ENCODE results near the gene TEAD1.

TEAD1 gene

DNA sequence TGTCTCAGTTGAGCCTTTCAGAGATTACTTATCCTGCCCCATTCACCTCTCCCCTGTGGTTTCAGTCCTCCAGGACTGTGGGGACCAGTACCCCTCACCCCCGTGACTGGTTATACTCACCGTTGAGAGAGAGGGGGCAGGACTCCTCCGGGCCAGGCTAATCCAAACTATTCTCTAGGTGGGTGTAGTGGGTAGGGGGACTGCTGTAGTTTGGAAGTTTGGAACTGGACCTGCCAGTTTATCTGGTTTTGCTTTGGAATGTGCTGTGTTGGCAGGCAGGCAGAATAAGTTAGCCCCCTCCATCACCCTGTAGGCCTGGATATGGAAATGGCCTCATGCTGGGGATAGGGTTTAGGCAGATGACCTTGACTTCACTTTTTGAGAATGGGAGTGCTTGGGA lies 13.5 kb downstream of the TEAD1 start:
- DNase-seq: no peak

DNA sequence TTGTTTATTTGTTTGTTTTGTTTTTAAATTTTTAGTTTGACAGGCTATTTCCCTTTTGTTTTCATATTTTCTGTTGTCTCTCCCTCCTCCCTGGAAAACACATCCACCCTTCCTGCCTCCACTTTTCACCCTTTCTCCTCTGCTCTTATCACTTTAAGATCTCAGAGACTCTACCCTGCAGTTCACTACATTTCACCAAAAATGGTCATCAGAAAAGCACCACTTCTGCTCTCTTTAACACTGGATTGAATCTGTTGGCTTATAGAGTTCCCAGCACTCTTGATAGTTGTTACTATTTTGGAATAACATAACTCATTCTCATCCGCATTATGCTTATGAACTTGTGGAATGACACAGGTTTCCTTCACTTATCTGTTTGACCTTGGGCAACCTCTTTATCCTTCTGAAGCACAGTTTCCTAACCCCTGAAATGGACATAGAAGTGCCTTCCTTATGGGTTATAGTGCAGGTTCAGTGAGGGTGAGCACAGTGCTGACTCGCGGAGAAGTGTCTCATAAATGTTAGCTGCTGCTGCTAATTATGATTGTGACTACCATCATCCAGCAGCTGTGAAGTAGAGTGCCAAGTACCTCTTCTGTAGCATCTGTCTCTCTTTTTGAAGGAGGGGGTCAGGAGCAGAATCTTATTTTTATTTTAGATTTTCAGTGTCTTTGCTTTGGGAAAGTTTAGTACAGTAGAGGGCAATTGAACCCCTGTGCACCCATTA lies 15.0 kb downstream of the TEAD1 start:
- DNase-seq: no peak

DNA sequence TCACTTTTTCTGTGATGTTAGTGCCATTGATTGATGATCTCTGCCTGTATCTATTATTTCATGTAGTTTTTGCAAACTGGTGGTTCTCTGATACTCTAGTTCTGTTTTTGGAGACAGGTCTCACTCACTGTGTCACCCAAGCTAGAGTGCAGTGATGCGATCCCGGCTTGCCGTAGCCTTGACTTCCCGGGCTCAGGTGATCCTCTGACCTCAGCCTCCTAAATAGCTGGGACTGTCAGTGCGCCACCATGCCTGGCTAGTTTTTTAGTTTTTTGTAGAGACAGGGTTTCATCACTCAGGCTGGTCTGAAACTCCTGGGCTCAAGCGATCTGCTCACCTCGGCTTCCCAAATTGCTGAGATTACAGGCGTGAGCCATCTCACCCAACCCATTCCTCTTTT lies 16.4 kb downstream of the TEAD1 start:
- DNase-seq: no peak

DNA sequence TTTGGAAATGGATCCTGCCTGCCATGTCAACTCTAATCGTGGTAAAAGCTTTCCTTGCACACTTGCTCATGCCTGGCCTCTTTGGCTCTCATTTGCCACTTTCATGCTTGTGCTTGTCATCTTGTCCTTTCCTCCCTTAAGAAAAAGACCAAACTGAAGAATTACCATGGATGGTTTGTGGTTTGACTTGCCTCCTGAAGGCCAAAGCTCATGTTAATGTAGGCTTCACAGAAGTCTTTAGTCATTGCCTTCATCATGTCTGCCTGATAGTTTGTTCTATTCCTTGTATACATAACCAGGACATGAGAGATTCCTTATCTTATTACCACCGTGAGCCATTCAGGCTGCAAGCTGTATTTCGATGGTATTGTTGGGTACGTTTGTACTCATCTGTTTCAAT lies 17.3 kb downstream of the TEAD1 start:
- no peak for DNase-seq

DNA sequence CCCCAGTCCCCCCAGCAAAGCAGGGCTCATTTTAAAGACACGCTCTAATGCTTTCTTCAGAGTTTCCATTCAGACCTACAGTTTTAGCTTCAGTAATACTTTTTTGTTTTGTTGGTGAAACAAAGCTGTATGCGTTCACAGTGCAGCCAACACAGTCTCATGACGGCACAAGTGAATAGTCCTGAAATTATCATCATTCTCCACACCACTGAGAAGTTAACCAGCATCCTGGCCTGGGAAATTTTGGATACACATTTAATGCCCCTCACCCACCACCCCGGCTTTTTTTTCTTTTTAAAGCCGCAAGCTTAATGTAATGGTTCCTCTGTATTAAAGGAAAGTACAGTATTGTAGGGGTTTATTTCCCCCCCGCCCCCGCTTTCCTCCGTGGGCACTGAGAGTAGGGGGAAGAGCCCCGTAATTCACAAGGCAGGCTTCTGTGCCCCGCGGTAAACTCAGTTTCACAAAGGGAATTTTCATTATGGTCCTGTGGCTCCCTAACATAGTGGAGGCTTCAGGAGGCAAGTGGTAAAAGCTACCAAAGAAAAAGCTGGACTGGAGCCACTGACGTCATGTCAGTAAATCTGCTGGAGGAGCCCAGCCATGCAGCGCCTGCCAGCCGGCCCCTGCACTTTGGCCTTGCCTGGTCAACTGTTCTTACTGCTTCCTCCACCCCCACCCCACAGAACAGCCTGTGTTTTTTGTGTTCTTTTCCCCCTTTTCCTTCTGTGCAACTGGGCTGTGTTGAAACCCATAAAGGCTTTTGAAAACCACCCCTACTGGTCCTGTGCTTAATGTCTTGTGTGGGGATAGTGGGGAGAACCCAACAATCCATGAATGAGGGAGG lies 18.2 kb downstream of the TEAD1 start:
- no peak for DNase-seq

DNA sequence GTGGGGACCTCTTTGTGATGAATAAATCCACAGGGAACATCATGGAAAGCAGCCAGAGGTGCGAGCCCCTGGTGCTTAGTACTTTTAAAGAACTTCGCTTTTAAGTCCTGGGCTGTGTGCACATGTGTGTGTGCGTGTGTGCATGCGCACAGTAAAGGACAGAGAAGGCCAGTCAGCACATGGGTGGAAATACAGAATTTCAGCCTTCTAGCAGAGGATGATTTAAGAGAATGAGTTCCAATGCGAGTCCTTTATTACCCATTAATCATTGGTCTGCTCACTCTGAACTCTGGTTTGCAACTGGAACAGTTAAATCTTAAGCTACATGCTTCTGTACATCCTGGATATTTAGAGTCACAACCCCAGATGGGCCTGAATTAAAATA lies 18.9 kb downstream of the TEAD1 start:
- DNase-seq: no peak

DNA sequence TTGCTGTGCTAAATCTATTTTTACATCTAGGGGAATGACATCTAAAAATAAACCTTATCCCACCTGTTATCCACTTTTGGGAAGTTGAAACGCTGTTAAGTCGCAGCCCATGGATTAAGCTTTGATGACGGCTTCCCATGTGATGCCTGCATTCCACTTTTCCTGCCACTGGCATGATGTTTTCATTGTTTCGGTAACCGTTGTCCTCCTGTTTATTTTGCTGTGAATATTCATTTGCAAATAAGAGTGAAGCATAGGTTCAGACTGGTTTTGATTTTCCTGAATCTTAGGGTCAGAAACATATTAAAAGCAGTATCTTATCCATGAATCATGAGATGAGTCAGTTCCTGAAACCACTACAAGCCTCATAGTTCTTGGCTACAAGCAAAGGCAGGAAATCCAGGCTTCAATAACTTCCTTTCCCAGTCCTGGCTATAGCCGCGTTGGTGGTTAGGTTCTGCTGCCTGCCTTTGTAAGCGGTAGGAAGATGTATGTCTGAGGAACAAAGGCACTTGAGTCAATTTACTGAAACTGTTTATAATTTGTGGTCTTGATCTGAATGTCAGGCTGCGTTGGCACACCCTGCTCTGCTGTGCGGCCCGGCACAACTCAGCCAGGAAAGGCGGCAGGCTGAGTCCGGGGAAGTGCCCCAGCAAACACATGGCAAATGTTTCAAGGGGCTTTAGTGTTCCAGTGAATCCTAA lies 19.4 kb downstream of the TEAD1 start:
- DNase-seq: no peak

DNA sequence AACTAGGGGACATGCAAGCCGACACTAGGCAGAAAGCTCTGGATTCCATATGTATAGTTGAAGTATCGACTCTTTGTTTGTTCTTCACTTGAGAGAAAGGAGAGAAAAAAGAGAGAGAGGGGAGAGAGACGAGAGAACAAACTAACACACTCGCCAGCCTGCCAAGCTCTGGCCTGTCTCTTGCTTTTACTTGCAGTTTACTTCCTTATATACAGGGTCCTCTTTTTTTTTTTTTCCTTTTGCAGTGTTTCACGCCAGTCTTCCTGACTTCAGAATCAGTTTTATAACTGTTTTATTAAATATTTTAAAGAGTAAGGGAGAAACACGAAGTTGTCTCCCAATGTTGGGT lies 19.9 kb downstream of the TEAD1 start:
- DNase-seq: no peak

DNA sequence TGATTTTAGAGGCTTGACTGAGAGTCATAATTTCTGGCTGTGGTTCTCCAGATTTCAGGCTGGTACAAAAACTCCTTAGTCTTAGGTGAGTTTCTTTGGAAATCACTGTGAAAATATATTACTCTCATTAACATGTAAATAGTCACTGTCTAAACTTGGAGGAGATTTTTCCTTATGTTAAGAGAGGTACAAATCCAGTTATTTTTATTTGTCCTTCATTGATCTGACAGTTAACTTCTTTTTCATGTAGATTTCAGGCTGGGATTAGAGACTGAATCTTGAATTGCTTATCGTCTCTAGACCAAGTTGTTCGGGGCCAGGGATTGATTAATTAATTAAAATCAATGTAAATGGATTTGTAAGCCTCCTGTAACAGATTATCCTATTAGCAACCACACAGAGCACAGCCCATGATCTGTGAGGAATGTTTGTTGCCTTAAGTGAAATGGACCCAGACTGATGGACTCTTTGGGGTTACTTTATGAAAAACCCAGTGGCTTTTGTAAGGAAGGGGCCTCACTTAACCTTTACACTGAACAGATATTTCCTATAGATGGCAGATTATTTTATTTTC lies 21.1 kb downstream of the TEAD1 start:
- no peak for DNase-seq

DNA sequence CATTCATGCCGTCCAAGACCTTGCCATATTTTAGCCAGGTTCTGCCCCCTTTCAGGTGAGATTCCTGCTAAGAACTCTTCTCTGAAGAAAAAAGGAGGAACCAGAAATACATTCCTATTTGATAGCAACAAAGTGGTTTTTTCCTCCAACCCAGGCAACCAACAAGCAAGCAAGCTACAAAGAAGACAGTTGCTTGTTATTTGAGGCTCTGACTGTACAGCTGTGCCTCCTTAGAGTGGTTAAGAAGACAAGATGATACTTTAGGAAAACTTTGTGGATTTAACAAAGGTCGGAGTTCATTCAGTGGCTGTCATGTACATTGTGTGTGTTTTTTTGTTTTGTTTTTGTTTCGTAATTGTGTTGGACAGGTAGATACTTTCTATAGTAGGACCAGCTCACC lies 21.7 kb downstream of the TEAD1 start:
- no peak for DNase-seq

DNA sequence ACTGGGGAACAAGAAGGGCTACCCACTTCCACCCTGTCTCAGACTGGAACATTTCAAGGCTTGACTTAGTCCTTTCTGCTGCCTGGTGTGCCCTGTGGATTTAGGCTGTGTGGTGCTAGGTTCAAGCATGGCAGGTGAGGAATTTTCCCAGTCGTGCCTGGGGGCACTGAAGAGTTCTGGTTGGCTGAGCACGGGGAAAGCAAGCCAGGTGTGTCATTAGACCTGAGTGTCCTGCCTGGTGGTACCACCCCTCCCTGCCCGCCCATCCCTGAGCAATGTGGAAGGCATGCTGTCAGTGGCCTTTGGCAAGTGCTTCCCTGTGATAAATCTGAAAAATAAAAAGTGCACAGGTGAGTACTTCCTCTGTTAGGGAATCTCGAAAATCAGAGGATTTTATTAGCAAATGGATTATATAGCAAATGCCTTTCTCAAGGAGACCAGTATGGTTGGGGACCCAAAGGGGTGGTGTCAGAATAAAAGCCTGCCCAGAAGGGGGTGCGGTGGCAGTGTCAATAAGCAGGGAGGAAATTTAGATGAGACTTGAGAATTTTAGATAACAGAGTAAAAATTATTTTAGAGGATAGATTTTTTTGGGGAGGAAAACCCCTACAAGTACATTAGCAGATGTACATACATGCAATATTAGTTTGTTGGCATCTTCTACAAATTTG lies 22.8 kb downstream of the TEAD1 start:
- DNase-seq: no peak

DNA sequence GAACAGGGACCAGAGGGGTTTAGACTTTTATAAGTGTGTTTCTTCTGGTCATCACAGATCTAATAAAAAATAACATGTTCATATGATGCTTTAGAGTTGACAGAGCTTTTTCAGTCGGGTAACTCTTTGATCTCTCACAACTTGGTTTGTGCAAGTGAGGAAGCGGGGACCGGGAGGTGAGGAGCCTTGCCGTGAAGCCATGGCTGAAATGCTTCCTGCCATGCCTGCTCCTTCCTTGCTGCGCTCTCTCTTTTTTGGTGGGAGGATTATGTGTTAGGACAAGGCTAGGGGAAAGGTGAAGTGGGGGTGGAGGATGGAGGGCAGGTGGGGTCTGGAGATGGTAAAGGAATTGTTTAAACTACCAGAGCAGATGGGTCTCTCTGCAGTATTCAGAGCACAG lies 23.8 kb downstream of the TEAD1 start:
- no peak for DNase-seq

DNA sequence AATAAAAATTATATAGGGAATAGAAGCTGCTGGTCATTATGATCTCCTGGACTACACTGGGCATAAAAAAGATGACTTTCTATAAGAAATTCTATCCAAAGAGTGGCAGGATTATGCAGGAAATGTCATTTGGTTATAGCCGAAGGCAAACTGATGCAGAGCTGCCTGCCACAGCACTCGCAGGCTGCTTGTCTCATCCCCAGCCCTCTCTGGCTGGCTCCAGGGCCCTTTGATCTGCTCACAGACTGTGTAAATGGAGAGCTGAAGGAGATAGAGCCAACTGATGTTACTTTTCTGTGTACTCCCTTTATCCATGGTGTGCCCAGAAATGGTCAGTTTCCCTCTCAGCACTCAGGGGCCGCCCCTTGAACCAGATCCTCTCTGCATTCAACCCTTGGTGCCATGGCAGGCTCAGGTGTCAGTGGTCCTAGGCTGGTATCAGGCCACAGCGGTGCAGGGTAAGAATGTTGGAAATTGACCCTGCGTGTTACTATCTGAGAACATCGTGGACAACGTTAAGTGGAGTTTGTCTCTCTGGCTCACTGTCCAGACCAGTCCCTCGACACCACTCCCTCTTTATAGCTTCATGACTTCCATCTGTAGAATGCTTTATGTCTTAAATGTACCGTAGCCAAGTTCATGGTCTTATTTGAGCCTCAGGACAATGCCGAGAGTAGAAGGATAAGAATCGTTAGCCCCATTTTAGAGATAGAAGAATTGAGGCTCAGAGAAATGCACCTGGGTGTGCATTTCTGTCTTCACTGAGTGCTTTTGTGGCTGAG lies 27.8 kb downstream of the TEAD1 start:
- no peak for DNase-seq

DNA sequence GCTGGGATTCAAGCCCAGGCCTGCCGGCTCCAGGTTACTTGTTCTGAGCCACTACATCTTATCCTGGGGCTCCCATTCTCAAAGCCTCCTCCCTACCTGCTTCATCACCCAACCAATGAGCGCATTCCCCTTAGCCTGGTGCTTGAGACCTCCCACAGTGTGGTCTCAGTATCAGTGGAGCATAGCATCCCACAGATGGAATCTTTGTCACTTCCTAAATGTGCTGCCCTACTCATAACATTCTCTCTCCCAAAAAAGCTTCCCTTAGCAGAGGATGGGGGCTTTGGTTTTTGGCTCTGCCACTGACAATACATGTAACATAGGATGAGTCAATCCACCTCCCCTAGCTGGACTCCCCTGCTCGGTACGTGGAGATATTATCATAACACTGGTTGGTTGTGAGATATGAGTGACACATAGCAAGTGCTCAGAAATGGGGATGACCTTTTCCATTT lies 28.8 kb downstream of the TEAD1 start:
- no peak for DNase-seq

DNA sequence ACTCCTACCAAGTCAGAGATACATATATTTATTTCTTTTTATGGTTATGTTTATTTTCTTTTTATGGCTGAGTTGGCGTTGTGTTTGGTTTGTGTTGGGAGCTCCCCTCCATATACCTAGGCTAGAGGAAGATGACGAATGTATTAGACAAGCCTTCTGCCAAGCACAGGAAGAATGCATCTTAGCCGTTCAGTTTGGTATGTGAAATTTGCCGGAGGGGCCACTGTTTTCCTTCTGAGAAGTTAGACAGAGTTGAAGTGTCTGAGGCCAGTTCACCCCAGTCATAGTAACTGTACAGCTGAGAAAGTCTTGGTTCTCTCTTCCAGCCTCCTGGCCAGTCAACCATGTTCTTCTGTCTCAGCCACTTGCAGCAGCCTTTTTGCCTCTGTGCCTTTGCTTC lies 29.8 kb downstream of the TEAD1 start:
- no peak for DNase-seq

DNA sequence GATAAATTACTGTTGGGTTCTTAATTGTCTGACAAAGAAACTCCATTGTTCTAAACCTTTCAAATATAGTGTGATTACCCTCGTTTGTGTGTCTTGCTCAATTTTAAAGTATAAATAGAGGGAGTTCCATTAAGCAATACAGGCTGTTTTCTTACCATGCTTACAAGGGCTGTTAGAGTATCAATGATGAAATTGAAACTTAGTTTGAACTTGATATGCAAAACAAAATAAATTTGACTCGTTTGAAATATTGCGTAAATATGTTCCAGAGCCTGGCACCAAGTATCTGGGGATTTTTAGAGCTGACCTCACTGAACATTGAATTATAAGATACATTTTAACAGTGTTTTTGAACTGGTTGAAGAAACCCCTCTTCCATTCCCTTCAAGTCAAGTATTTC lies 31.7 kb downstream of the TEAD1 start:
- no peak for DNase-seq

DNA sequence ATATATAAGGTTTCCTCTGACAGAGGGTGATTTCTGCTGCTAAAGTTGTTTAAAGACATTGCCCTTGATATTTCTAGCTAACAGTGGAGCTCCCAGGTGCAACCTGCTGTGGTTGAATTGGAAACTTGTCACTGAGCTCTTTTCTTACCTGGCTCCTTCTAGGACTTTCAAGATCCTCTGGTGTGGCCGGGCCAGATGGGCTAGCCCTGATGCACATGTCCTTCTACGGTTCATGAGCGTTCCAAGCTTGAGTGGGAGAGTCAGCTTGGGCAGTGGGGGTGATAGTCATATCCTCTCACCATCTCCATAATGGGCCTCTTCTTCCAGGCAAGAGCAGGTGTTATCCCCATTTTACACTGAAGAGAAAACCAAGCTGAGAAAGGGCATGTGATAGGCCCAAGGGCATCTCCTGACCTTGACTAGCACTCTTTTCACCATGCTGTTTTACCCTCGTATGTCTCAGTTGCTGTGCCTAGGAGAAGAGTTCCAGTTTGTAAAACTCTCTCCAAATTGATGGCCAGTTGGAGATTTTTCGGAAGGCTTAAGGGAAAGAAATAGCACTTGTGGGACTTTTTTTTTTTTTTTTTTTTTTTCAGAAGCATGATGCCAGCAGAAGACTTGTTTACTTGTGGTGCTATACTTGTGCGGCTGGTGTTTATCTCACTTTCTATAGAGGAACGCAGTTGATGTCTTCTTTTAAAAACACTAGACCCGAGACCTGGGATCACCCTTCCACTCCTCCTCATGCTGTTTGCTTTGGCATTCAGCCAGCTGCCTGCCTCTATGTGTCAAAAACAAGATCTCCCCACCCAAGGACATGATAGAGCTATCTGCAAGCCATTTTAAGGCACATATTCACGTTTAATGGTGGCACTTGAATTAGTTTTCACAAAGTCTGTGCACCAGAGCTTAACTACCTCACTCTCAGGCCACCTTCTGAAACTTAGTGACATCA lies 32.6 kb downstream of the TEAD1 start:
- DNase-seq: no peak

DNA sequence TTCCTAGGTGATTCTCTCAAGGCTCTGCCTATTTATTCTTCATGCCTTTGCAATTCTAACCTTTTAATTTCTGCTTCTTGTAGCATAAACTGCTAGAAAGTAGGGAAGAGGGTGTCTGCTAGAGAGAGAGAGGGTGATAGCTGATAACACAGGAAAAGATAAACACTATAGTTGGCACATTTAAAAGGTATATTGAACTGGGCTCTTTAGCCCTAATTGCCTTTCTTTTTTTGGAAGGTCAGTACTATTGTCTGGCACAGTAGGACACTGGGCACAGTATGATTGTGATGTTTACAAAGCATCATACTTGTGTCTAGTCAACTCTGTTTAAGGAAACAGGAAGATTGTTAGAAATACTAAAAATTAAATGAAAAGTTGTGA lies 33.3 kb downstream of the TEAD1 start:
- DNase-seq: no peak

DNA sequence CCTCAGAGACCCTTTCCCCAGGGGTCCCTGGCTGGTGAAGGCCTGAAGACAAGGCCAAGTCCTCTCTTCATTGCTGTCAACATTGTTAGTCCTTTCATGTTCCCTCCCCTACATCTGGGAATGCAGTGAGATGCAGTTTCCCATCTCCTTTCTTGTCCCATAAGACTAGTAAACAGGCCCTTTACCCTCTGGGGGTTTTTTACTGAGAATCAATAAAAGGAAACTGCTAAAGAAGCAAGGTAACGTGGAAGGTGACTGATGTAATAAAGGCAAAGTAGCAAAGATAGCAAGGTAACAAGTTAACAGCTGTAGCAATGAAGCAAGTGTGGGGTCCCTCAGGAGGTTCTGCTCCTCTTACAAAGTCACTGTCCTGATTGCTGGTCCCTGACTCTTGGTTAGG lies 37.3 kb downstream of the TEAD1 start:
- no peak for DNase-seq

DNA sequence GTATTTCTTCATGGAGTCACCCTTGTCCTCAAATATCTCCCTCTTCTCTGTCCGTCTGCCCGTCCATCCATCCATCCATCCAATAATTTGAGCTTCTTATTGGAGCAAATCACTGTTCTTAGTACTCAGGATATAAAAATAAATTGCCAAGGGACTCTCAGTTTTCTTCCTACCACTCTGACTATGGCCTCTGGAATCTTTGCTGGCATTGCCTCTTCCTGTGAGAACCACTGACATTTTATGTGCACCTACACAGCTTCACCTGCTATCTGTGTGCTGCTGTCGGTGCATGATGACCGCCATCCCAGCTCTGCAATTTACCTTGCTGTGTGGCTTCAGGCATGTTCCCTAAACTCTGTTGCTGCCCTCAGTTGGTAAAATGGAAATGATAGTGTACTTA lies 37.9 kb downstream of the TEAD1 start:
- no peak for DNase-seq

DNA sequence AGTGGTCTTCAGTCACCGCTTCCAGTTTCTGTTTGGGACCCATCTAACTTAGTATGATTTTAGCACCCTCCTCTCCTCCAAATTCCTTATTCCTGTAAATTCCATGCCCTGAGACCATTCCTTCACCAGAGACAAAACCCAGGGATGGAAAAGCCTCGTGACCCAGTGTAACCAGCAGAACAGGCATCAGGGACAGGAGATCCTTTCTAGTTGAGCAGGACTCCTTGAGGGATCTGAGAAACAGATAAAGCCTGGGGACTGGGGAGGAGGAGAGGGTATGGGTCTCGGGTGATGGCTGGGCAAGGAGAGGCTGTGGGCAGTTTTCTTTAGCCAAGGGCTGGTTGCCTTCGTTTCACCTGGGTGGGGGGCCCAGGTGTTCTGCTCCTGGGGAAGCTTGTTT lies 40.9 kb downstream of the TEAD1 start:
- no peak for DNase-seq

Data from CD4-positive, alpha-beta T cell treated with Interleukin-17A for 1 hour (primary cell).